CD8-positive, alpha-beta memory T cell (primary cell): ENCODE data around the gene POLD4. TPM values are rescaled to one million over a fixed set of nuclear protein-coding genes. Genes with fewer than 3 reads are reported as not detected.

Experiments
- CTCF ChIA-PET: fragments of 350-600 bp; sonication (Branson Sonifier 250); formaldehyde crosslinking; loops from one replicate; lab custom pipeline; 2021; ENCODE audit warnings: antibody characterized with exemption; lab: Charles Lee
- POLR2A ChIA-PET: fragments of 350-600 bp; sonication (Branson Sonifier 250); formaldehyde crosslinking; loops from one replicate; lab custom pipeline; 2021; ENCODE audit warnings: antibody characterized with exemption; lab: Charles Lee
- DNase-seq, 5 donors: peaks; one replicate each; pipeline versions ENCODE4 v3.0.0 to v3.0.0-alpha.2; 2020 to 2022; ENCODE audit warnings: mixed read lengths in 1 of 5
- H3K27ac ChIP-seq: one replicate; pipeline ENCODE4 v1.7.0; 2013; ENCODE audit warnings: low read depth, mild to moderate bottlenecking, low read length, moderate library complexity
- H3K27me3 ChIP-seq: 2 replicates; pipeline ENCODE4 v1.7.0; 2013; ENCODE audit warnings: low read length, mild to moderate bottlenecking; ENCODE audit not compliant: insufficient read depth, poor library complexity, severe bottlenecking
- H3K36me3 ChIP-seq: 2 replicates; pipeline ENCODE4 v1.7.0; 2013; ENCODE audit warnings: mild to moderate bottlenecking, low read length, moderate library complexity; ENCODE audit not compliant: insufficient read depth
- H3K4me1 ChIP-seq: 2 replicates; pipeline ENCODE4 v1.7.0; 2013; ENCODE audit warnings: mild to moderate bottlenecking, low read length, moderate library complexity; ENCODE audit not compliant: insufficient read depth
- H3K4me3 ChIP-seq: 2 replicates; pipeline ENCODE4 v1.7.0; 2013; ENCODE audit warnings: mild to moderate bottlenecking, low read length
- H3K9me3 ChIP-seq: 2 replicates; pipeline ENCODE4 v1.7.0; 2013; ENCODE audit warnings: mild to moderate bottlenecking, low read length
- H3K27ac Mint-ChIP-seq, 8 donors: one replicate each; pipeline ENCODE4 v1.8.0; 2020 to 2021; ENCODE audit warnings: mixed read lengths in 8 of 8, mild to moderate bottlenecking in 6 of 8, inconsistent platforms in 3 of 8, moderate library complexity in 3 of 8
- H3K27me3 Mint-ChIP-seq, 2 donors: one replicate each; pipeline ENCODE4 v1.8.0; 2020 to 2021; ENCODE audit warnings: mixed read lengths in 2 of 2, mild to moderate bottlenecking in 1 of 2, moderate library complexity in 1 of 2
- H3K36me3 Mint-ChIP-seq, 3 donors: one replicate each; pipeline ENCODE4 v1.8.0; 2020 to 2021; ENCODE audit warnings: mixed read lengths in 3 of 3, inconsistent platforms in 1 of 3, mild to moderate bottlenecking in 1 of 3
- H3K4me1 Mint-ChIP-seq, 3 donors: one replicate each; pipeline ENCODE4 v1.8.0; 2020 to 2021; ENCODE audit warnings: mixed read lengths in 3 of 3, inconsistent platforms in 1 of 3, mild to moderate bottlenecking in 1 of 3
- H3K4me3 Mint-ChIP-seq, 7 donors: one replicate each; pipeline ENCODE4 v1.8.0; 2020 to 2021; ENCODE audit warnings: mixed read lengths in 7 of 7, mild to moderate bottlenecking in 6 of 7, moderate library complexity in 4 of 7, inconsistent platforms in 2 of 7
- H3K9me3 Mint-ChIP-seq, 5 donors: one replicate each; pipeline ENCODE4 v1.8.0; 2020 to 2022; ENCODE audit warnings: mixed read lengths in 5 of 5, mild to moderate bottlenecking in 3 of 5, moderate library complexity in 2 of 5, inconsistent platforms in 1 of 5
- polyA plus RNA-seq: library from polyadenylated mRNA; unstranded; fragments of 300-500 nt; fragmentation: Illumina TruSeq; gene quantifications from one replicate; pipeline ENCODE4 v1.2.3, GENCODE V29; 2021
- total RNA-seq, 2 experiments: library from RNA; stranded (reverse); gene quantifications; one replicate each; pipeline ENCODE4 v1.2.3, GENCODE V29; 2021

Gene POLD4
- total and polyA plus RNA-seq, 3 experiments from 2014 or later, result 32.3 to 91.2 (median 37.8) TPM

DNA sequence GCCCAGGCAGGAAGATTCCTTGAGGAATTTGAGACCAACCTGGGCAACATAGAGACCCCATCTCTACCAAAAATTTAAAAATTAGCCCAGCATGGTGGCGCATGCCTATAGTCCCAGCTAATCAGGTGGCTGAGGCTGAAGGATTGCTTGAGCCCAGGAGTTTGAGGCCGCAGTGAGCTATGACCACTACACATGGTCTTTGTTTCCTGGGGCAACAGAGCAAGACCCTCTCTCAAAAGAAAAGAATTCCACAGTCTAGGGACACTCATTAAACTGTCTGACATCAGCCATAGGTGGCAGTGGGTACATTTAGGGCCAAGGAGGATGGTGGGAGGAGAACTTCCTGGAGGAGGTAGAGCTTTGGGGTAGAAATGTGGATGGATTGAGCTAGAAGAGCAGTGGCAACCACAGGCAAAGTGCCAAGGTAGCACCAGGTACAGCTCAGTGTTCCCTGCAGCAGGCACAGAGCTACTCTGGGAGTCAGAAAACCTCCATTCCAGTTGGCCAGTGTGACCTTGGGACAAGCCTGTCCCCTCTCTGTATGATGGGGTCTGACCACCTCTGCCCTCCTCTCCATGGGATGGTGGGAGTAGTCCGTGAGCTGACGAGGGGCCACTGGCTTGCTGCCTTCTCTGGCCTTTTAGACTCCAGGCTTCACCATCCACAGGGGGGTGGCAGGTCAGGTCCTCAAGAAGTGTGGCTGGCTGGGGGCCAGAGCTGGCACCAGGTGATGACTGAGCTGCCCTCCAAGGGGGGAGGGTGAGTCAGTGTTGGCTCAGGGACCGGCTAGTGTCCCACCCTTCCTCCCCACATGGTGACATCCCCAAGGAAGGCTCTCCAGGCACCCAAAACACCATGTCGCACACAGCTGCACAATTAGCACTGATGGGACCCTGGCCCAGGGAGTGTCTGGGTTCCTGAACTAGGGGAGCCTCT, 23.8 kb upstream of the POLD4 start:
- H3K27me3 ChIP-seq, result peaks cover 3% of the 10 kb centered on the region
- ChIA-PET POLR2A (interaction anchor here (0.6 to 4.3 kb wide), 6 partner anchors 13 to 76 kb away, joined by 3 to 51 read pairs (median 5); partner anchors contain the start of gene POLD4), CTCF (interaction anchor here (0.8 to 25.1 kb wide), 7 partner anchors 7 to 115 kb away, joined by 3 to 860 read pairs (median 4); partner anchors contain the start of gene POLD4)
- no peak overlapping the region for H3K27ac ChIP-seq
- H3K27me3 Mint-ChIP-seq, result peaks cover 0 to 2% of the 10 kb centered on the region in 2 donors
- no peaks in the 10 kb centered on the region for H3K36me3 ChIP-seq
- peak overlapping the region in 1 of 7 donors; percentile 56 for H3K4me3 Mint-ChIP-seq
- no peak overlapping the region for H3K4me3 ChIP-seq
- H3K36me3 Mint-ChIP-seq, result peaks cover 0 to 2% (median 0%) of the 10 kb centered on the region in 3 donors
- DNase-seq, result no peak
- peak overlapping the region in 7 of 8 donors; percentile 29 to 86 (median 70) for H3K27ac Mint-ChIP-seq
- H3K4me1 ChIP-seq, result peaks cover 20% of the 10 kb centered on the region
- peaks cover 0 to 2% (median 0%) of the 10 kb centered on the region in 5 donors for H3K9me3 Mint-ChIP-seq
- H3K4me1 Mint-ChIP-seq, result peaks cover 16 to 49% (median 19%) of the 10 kb centered on the region in 3 donors
- no peaks in the 10 kb centered on the region for H3K9me3 ChIP-seq

DNA sequence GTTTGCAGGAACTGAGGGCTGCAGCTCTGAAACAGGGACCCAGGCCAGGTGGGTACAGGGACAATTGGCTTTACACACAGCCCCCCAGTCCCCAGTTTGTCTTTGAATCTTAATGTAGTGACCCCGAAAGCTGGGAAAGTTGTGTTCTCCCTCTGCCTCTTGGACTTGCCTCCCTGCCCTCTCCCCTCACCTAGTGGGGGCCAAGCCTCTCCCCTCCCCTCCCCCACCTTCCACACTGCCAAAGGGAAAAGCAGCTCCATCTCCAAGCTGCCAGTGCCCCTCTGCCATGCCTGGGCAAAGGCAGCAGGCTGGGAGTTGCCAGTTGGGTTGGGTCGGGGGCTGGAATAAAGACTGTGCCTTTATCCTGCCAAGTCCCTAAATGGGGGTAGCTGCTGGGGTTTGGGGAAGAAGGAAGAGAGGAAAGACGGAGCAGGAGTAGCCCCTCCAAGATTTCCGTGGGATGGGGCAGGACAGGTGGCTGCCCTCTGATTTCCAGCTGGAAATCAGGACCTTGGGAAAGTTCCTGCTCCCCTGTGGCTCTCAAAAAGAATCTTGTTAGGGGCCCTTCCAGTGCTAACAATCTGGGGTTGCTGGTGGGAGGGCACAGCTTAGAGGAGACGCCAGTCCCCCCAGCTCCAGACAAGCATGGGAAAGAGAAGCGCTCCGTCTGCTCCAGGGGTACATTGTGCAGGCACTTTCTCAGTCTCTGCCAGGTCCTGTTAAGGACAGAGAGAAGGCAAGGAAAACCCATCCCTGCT, 22.9 kb upstream of the POLD4 start:
- H3K4me1 ChIP-seq, result peaks cover 29% of the 10 kb centered on the region
- no peak overlapping the region for H3K4me3 ChIP-seq
- Mint-ChIP-seq H3K4me3 (peak overlapping the region in 6 of 7 donors; percentile 12 to 65 (median 23)), H3K36me3 (peaks cover 0 to 5% (median 0%) of the 10 kb centered on the region in 3 donors), H3K9me3 (peaks cover 0 to 4% (median 0%) of the 10 kb centered on the region in 5 donors), H3K27me3 (peaks cover 0 to 2% of the 10 kb centered on the region in 2 donors), H3K27ac (peak overlapping the region in 6 of 8 donors; percentile 29 to 86 (median 64)), H3K4me1 (peaks cover 24 to 52% (median 25%) of the 10 kb centered on the region in 3 donors)
- no peaks in the 10 kb centered on the region for H3K36me3 ChIP-seq
- ChIA-PET CTCF (interaction anchor here (0.9 to 25.1 kb wide), 6 partner anchors 8 to 114 kb away, joined by 3 to 860 read pairs (median 8); partner anchors contain the start of gene POLD4), POLR2A (interaction anchor here (0.6 to 4.3 kb wide), 4 partner anchors 14 to 26 kb away, joined by 3 to 51 read pairs (median 10); partner anchors contain the start of gene POLD4)
- no peaks in the 10 kb centered on the region for H3K9me3 ChIP-seq
- peaks cover 3% of the 10 kb centered on the region for H3K27me3 ChIP-seq
- DNase-seq, result no peak
- H3K27ac ChIP-seq, result no peak overlapping the region

DNA sequence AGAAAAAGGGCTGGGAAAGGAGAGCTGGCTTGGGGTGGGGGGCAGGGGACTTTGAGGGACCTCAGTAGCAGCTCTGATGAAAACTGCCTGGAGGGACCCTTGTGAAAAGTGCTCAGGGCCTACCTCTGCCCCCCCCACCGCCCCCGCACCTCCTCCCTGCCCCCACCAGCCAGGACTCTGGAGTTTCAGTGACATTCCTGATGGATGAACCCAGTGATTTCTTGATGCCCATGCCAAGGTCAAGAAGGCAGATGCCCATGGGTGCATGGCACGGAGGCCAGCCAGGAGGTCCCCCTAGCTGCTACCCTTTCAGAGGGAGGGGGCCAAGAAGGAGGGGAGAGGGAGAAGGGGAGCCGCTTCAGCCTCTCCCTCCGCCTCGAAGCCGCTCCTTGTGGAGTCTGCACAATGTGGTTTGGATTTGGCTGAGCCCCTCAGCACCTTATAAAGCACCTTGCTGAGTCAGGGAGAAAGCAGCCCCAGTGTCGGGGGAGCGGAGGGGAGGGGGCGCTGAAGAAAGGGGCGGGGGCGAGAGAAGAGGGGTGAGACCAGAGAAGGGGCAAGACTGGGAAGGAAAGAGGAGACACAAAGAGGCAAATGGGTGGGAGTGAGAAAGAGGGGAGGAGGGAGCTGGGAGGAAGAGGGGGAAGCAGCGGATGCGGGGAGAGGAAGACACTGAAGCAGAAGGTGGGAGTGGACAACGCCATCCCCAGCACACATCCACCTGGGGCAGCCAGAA, 22.1 kb upstream of the POLD4 start:
- ChIA-PET POLR2A (interaction anchor here (1.3 to 4.3 kb wide), 2 partner anchors 13 to 23 kb away, joined by 3 to 51 read pairs; partner anchors contain the start of gene POLD4), CTCF (interaction anchor here (0.9 to 25.1 kb wide), 5 partner anchors 8 to 108 kb away, joined by 3 to 860 read pairs (median 12); partner anchors contain the start of gene POLD4)
- Mint-ChIP-seq H3K27me3 (peaks cover 0 to 5% of the 10 kb centered on the region in 2 donors), H3K9me3 (peaks cover 0 to 4% (median 0%) of the 10 kb centered on the region in 5 donors), H3K36me3 (peaks cover 0 to 5% (median 0%) of the 10 kb centered on the region in 3 donors), H3K4me1 (peaks cover 27 to 54% (median 31%) of the 10 kb centered on the region in 3 donors), H3K4me3 (peak overlapping the region in 6 of 7 donors; percentile 12 to 65 (median 26)), H3K27ac (peak overlapping the region in 5 of 8 donors; percentile 59 to 98 (median 83))
- no peak for DNase-seq
- Histone ChIP-seq H3K4me1 (peaks cover 36% of the 10 kb centered on the region), H3K4me3 (no peak overlapping the region), H3K36me3 (no peaks in the 10 kb centered on the region), H3K27ac (no peak overlapping the region), H3K9me3 (no peaks in the 10 kb centered on the region), H3K27me3 (peaks cover 3% of the 10 kb centered on the region)

DNA sequence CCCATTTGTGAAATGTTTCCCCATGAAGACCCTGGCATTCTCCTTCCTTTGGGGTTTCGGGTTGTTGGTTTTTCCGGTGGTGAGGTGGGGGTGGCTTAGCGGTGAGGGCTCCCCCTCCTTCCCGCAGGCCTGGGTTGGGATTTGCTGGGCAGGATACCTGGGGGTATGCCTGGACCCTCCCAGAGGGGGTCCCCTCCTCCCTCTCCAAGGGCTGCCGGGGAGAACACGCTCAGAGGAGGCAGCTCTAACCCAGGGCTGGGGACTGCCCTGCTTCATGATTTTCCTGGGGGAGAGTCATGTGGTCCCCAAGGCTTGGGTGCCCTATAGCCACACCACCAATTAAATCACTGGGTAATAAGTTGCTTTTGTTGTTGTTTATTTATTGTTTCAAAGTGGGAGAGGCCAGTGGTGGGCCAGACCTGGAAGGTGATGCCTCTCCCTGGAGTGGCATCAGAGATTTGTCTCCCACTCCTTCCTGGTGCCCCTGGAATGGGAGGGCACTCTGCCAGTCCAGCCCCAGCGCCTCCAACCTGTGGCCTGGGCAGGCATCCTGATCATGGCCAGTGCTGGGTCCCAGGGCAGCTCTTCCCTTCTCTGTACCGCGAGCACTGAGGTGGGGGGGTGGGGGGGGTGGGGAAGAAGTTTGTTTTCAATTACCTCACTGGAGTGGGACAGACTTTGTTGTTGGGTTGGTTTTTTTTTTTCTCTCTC, 21.4 kb upstream of the POLD4 start:
- ChIA-PET CTCF (interaction anchor here (1.5 to 25.1 kb wide), 3 partner anchors 9 to 28 kb away, joined by 4 to 860 read pairs (median 113); partner anchors contain the start of gene POLD4), POLR2A (interaction anchor here (0.7 to 4.3 kb wide), 3 partner anchors 12 to 57 kb away, joined by 4 to 51 read pairs (median 7); partner anchors contain the start of gene POLD4)
- peaks cover 0 to 5% (median 0%) of the 10 kb centered on the region in 3 donors for H3K36me3 Mint-ChIP-seq
- peak overlapping the region; percentile 78 to 98 (median 85) for H3K4me3 Mint-ChIP-seq
- H3K36me3 ChIP-seq, result no peaks in the 10 kb centered on the region
- H3K27me3 ChIP-seq, result peaks cover 3% of the 10 kb centered on the region
- peak overlapping the region; percentile 79 for H3K27ac ChIP-seq
- no peak overlapping the region for H3K4me3 ChIP-seq
- H3K27me3 Mint-ChIP-seq, result peaks cover 0 to 5% of the 10 kb centered on the region in 2 donors
- peaks cover 41% of the 10 kb centered on the region for H3K4me1 ChIP-seq
- no peak for DNase-seq
- H3K9me3 ChIP-seq, result no peaks in the 10 kb centered on the region
- H3K27ac Mint-ChIP-seq, result peak overlapping the region; percentile 34 to 98 (median 88)
- H3K9me3 Mint-ChIP-seq, result peaks cover 0 to 4% (median 0%) of the 10 kb centered on the region in 5 donors
- peaks cover 32 to 62% (median 39%) of the 10 kb centered on the region in 3 donors for H3K4me1 Mint-ChIP-seq

DNA sequence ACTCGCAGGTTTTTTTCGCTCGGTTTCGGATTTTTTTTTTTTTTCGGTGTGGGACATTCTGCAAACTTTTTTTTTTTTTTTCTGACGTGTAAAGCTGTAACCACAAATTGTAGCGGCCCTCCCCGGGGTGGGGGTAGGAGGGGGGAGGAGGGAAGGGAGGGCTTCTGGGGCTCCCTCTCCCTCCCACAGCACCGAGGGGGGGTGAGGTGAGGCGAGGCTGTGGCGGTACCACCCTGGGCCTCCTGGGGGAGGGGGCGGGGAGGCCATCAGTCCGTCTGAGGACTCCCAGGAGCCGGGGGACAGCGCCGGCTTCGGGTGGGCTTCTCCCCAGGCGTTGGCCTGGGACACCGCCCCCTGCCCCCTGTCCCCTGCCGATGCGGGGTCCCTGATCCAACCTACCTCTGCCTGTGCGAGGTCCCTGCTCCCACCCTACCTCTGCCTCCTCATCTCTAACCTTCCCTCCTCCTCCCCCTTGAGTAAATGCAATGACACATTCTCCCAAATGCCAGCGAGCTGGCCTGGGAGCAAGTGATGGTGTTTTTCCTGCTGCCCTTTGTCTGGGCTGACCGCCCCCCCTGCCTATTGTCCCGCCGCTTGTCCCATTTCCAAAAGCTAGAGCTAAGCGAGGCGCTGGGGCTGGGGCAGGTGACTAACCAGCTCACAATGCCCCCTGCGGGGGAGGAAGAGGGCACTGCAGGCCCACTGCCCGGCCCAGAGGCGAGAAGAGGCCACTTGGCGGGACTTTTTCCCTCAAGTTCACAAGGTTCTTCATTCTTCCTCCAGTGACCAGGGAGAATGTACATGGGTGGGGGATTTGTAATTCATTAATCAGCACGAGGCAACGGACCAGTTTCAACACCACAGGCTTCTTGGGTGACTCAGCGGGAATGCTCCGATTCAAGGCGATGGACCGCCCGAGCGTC, 20.6 kb upstream of the POLD4 start:
- ChIA-PET CTCF (interaction anchor here (0.6 to 25.1 kb wide), 5 partner anchors 10 to 64 kb away, joined by 3 to 860 read pairs (median 4); partner anchors contain the start of genes POLD4, PPP1CA and PTPRCAP), POLR2A (interaction anchor here (0.6 to 4.3 kb wide), 16 partner anchors 9 to 935 kb away, joined by 3 to 51 read pairs (median 5); partner anchors contain the start of genes KDM2A, POLD4, PPP1CA and RPS6KB2)
- H3K4me1 Mint-ChIP-seq, result peaks cover 40 to 70% (median 47%) of the 10 kb centered on the region in 3 donors
- H3K27me3 ChIP-seq, result peaks cover 3% of the 10 kb centered on the region
- DNase-seq, result peak; percentile 71 to 96 (median 85)
- no peaks in the 10 kb centered on the region for H3K9me3 ChIP-seq
- H3K27ac ChIP-seq, result peak overlapping the region; percentile 79
- H3K9me3 Mint-ChIP-seq, result peaks cover 0 to 4% (median 0%) of the 10 kb centered on the region in 5 donors
- peaks cover 49% of the 10 kb centered on the region for H3K4me1 ChIP-seq
- peak overlapping the region; percentile 53 for H3K4me3 ChIP-seq
- peaks cover 0 to 5% of the 10 kb centered on the region in 2 donors for H3K27me3 Mint-ChIP-seq
- H3K36me3 Mint-ChIP-seq, result peaks cover 0 to 5% (median 0%) of the 10 kb centered on the region in 3 donors
- peak overlapping the region; percentile 91 to 99 (median 97) for H3K4me3 Mint-ChIP-seq
- H3K27ac Mint-ChIP-seq, result peak overlapping the region; percentile 91 to 98 (median 96)
- no peaks in the 10 kb centered on the region for H3K36me3 ChIP-seq
